ENCODE measurements around the gene CACNG6.

CACNG6 gene

GRCh38 chr19:53994811-53995210 is 3.4 kb downstream of the CACNG6 start:
- FAIRE-seq (no peak), DNase-seq (ENCODE audit: extremely low spot score, insufficient read length, low read depth) (no peak)

DNA sequence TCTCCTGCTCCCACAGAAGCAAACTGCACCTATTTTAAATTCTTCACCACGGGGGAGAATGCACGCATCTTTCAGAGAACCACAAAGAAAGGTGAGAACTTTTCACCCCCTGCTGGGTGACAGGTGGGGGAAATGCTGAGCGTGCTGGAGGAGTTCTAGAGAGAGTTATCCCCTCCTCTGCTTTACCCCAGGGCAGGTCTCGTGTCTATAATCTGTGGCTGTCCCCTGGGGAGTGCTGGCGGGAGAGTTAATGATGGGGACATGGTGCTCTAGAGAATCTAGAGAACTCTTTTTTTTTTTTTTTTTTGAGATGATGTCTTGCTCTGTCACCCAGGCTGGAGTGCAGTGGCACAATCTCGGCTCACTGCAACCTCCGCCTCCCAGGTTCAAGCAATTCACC is 6.8 kb downstream of the CACNG6 start:
- DNase-seq (ENCODE audit: extremely low spot score, insufficient read length, low read depth) (no peak), FAIRE-seq (no peak)

- FAIRE-seq (no peak), DNase-seq (ENCODE audit: extremely low spot score, insufficient read length, low read depth) (no peak)
Observed at GRCh38 chr19:53999694-54000093, 8.3 kb downstream of the CACNG6 start.

GRCh38 chr19:54001496-54001895 is 10.1 kb downstream of the CACNG6 start:
- DNase-seq (ENCODE audit: extremely low spot score, insufficient read length, low read depth) (no peak), FAIRE-seq (no peak)

GRCh38 chr19:54002495-54003315 is 11.3 kb downstream of the CACNG6 start:
- FAIRE-seq (no peak), DNase-seq (ENCODE audit: extremely low spot score, insufficient read length, low read depth) (no peak)

DNA sequence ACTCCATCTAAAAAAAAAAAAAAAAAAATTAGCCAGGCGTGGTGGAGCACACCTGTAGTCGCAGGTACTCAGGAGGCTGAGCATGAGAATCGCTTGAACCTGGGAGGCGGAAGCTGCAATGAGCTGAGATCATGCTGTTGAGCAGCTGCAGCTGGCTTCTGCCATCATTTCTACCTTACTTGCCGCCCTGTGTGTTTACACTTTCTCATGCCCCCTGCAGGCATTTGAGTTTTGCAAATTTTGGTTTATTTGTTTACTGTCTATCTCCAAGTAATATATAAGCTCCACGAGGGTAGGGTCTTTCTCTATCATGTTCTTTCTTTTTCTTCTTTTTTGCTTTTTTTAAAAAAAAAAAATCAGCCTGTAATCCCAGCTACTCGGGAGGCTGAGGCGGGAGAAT is 18.0 kb downstream of the CACNG6 start:
- no peak for FAIRE-seq
- no peak for DNase-seq (ENCODE audit: extremely low spot score, insufficient read length, low read depth)

GRCh38 chr19:54010474-54010873 is 19.0 kb downstream of the CACNG6 start:
- DNase-seq (ENCODE audit: extremely low spot score, insufficient read length, low read depth) (no peak), FAIRE-seq (no peak)

- DNase-seq (ENCODE audit: extremely low spot score, insufficient read length, low read depth) (no peak), FAIRE-seq (no peak)
Observed at GRCh38 chr19:54011507-54012211, 20.2 kb downstream of the CACNG6 start.

DNA sequence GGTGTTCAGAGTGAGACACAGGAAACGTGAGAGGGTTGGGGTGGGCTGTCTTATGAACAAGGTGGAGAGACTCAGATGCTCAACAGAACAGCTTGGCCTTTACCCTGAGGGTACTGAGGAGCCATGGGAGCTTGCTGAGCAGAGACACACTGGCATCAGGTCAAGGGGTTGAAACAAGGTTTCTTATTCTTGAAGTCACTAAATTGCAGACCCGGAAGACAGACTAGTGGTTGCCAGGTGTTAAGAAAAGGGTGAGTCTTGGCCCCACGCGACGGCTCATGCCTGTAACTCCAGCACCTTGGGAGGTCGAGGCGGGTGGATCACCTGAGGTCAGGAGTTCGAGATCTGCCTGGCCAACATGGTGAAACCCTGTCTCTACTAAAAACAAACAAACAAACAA is 22.4 kb downstream of the CACNG6 start:
- DNase-seq (ENCODE audit: extremely low spot score, insufficient read length, low read depth) (no peak), FAIRE-seq (no peak)

GRCh38 chr19:54014920-54015560 is 23.6 kb downstream of the CACNG6 start:
- no peak for DNase-seq (ENCODE audit: extremely low spot score, insufficient read length, low read depth)
- no peak for FAIRE-seq

DNA sequence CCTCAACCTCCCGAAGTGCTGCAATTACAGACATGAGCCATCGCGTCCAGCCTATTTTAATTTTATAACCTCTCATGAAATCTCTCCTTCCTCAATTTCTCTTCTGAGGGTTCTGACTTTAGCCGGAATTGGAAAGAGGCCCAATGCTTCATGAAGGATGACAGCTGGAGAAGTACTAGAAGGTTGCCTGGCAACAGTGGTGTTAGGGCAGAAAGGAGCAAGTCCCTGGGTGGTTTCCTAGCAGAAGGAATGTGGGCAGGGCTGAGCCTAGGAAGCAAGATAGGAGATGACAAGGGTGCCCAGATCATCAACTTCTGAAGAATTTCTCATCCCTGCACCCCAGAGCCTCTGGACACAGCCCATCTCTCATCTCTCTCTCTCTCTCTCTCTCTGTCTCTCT is 25.8 kb downstream of the CACNG6 start:
- DNase-seq (ENCODE audit: extremely low spot score, insufficient read length, low read depth): no peak
- no peak for FAIRE-seq

DNA sequence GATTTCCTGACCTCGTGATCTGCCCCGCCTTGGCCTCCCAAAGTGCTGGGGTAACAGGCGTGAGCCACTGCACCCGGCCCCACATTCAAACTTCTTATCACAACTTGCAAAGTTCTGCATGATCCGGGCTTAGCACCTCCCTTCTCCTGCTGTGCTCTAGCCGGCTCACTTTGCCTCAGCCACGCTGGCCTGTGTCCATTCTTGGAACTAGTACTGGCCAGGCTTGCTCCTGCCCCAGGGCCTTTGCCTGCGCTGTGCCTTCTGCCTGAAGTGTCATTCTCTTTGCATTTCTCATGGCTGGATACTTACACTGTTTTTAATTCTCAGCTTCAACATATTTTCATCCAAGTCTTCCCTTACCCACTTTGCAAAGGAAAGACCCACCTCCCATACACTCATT is 29.9 kb downstream of the CACNG6 start:
- DNase-seq (ENCODE audit: extremely low spot score, insufficient read length, low read depth) (no peak), FAIRE-seq (no peak)

DNA sequence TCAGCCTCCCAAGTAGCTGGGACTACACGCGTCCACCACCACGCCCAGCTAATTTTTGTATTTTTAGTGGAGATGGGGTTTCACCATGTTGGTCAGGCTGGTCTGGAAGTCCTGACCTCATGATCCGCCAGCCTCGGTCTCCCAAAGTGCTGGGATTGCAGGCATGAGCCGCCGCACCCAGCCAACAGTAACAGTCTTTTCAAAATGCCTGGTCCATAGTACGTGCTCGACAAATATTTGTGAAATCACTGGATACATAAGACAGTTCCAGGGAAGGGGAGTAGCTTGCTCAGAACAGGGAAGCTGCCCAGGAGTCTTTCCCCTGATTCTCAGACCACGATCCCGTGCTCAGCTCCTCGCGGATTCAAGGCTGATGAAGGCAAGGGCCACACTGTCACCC is 30.5 kb downstream of the CACNG6 start:
- FAIRE-seq (no peak), DNase-seq (ENCODE audit: extremely low spot score, insufficient read length, low read depth) (no peak)

GRCh38 chr19:54023191-54023590 is 31.8 kb downstream of the CACNG6 start:
- no peak for FAIRE-seq

DNA sequence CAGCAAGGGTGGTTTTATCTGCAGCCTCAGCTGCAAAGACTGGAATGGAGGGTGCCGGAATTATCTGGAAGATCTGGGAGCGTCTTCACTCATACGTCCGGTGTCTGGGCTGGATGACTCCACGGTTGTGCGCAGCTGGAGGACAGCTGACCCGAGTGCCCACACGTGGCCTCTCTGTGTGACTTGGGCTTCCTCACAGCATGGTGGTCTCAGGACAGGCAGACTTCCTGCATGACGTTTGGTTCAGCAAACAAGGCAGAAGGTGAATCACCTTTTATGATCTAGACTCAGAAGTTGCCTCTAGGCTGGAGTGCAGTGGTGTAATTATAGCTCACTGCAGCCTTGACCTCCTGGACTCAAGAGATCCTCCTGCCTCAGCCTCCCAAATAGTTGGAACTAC is 33.2 kb downstream of the CACNG6 start:
- DNase-seq (ENCODE audit: extremely low spot score, insufficient read length, low read depth): no peak
- FAIRE-seq: no peak

More at GRCh38 chr19:54023191-54023590, 31.8 kb downstream of the CACNG6 start:
- DNase-seq (ENCODE audit: extremely low spot score, insufficient read length, low read depth): no peak

GRCh38 chr19:54026656-54027055 is 35.2 kb downstream of the CACNG6 start:
- no peak for FAIRE-seq
- no peak for DNase-seq (ENCODE audit: extremely low spot score, insufficient read length, low read depth)

DNA sequence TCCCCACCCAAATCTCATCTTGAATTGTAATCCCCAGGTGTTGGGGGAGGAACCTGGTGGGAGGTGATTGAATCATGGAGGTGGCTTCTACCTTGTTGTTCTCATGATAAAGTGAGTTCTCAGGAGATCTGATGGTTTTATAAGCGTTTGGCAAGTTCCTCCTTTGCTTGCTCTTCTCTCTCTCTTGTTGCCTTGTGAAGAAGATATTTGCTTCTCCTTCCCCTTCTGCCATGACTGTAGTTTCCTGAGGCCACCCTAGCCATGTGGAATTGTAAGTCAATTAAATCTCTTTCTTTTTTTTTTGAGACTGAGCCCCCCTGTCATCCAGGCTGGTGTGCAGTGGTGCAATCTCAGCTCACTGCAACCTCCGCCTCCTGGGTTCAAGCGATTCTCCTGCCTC is 37.9 kb downstream of the CACNG6 start:
- DNase-seq (ENCODE audit: extremely low spot score, insufficient read length, low read depth) (no peak), FAIRE-seq (no peak)

DNA sequence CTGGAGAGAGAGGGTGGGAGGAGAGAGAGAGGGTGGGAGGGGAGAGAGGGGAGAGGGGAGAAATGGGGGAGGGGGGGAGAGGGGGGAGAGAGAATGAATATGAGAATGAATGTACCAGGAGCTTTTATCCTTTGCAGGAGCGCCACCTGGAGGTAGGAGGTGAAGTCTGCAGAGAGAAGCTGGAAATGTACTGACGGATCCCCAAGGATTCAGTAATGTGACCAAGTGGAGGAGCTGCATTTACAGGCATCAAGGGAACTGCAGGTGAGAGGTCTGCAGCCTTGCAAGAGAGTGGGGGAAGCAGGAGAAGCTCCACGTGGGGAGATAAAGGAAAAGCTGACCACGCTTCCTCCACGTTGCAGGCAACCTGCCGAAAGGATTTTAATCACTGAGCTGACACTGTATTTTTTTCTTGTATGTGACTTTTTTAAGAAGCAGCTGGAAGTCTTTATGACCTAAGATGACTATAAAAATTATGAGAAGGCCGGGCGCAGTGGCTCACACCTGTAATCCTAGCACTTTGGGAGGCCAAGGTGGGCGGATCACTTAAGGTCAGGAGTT is 38.6 kb downstream of the CACNG6 start:
- DNase-seq (ENCODE audit: extremely low spot score, insufficient read length, low read depth) (no peak), FAIRE-seq (no peak)

- DNase-seq (ENCODE audit: extremely low spot score, insufficient read length, low read depth) (no peak), FAIRE-seq (no peak)
Observed at GRCh38 chr19:54030895-54031586, 39.6 kb downstream of the CACNG6 start.

All from GM18507 (cell line).